Tibial nerve (tissue), 4 donors: ENCODE results near the gene MAPK6. TPM values are rescaled to one million over a fixed set of nuclear protein-coding genes. Genes with fewer than 3 reads are reported as not detected.
"Not testable (repeated sequence)": the region's sequence is repeated elsewhere in the genome, so short reads cannot be mapped to it uniquely, and the experiment has no call there.

Experiments
- DNase-seq, 2 donors: peaks; one replicate each; pipeline ENCODE4 v3.0.0-alpha.2; 2019; ENCODE audit warnings: low spot score in 2 of 2
- H3K27ac ChIP-seq, 4 donors: fragments of 200-600 bp; sonication (generic) in 3 of 4; one replicate each; pipeline ENCODE4 v1.5.1; 2017 to 2019; ENCODE audit warnings: mild to moderate bottlenecking in 1 of 4
- H3K27me3 ChIP-seq, 2 donors: fragments of 200-600 bp; sonication (generic) in 1 of 2; one replicate each; pipeline versions ENCODE4 v1.5.1 to v1.6.0; 2017 to 2019
- H3K36me3 ChIP-seq, 3 donors: fragments of 200-600 bp; sonication (generic); one replicate each; pipeline ENCODE4 v1.5.1; 2018 to 2019
- H3K4me1 ChIP-seq, 4 donors: fragments of 200-600 bp; sonication (generic) in 3 of 4; one replicate each; pipeline ENCODE4 v1.5.1; 2017 to 2019
- H3K4me3 ChIP-seq, 4 donors: fragments of 200-600 bp; sonication (generic) in 3 of 4; one replicate each; pipeline ENCODE4 v1.5.1; 2017 to 2019; ENCODE audit warnings: mild to moderate bottlenecking in 1 of 4, moderate library complexity in 1 of 4
- H3K9me3 ChIP-seq, 4 donors: fragments of 200-600 bp; sonication (generic) in 3 of 4; one replicate each; pipeline ENCODE4 v1.5.1; 2017 to 2019
- CTCF ChIP-seq, 5 experiments: fragments of 200-600 bp in 3 of 5; fragments of 450-650 bp in 2 of 5; sonication (generic) in 3 of 5; IDR thresholded peaks; one replicate each; pipeline ENCODE4 v1.5.1; 2016 to 2019; ENCODE audit warnings: antibody characterized with exemption in 5 of 5, mild to moderate bottlenecking in 3 of 5, moderate library complexity in 2 of 5
- EP300 ChIP-seq, 2 donors: sonication (generic); formaldehyde crosslinking; IDR thresholded peaks; one replicate each; pipeline ENCODE4 v1.6.1; 2017; ENCODE audit warnings: antibody characterized with exemption in 2 of 2, mild to moderate bottlenecking in 1 of 2
- POLR2A ChIP-seq, 2 donors: fragments of 450-650 bp; IDR thresholded peaks; one replicate each; pipeline ENCODE4 v1.6.1; 2017; ENCODE audit warnings: antibody characterized with exemption in 2 of 2, mild to moderate bottlenecking in 2 of 2, moderate library complexity in 2 of 2
- WGBS, 2 donors: methylation state at CpG; one replicate each; pipeline ENCODE4 v1.1.5; 2018; 5-methylcytosine and 5-hydroxymethylcytosine counted together
- total RNA-seq, 4 donors: library from RNA; depleted of rRNA; stranded (reverse); fragments of >200 nt; gene quantifications; one replicate each; pipeline ENCODE4 v1.1.0, GENCODE V29; 2016

The MAPK6 gene
- total RNA-seq, 4 donors from 2014 or later, result 9.6 to 20.9 (median 16.5) TPM

DNA sequence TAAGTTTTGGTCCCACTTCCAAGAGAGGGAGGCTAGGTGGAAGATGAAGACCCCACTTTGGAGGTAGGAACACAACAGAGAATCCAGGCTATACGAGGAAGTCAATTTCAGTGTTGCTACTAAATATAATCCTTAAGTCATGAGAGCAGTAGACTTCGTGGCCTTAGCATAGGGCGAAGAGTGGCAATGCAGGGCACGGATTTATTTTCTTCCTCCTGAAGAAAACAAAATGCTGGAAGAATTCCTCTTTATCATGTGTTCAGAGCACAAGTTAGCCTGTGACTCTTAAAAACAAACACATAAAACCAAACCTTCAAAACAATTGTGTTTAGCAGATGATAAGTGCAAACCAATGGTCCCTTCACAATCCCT is 74.1 kb downstream of the MAPK6 start:
- peak overlapping the region in 1 of 4 donors; percentile 60 for H3K27ac ChIP-seq
- WGBS, 2 donors, result 62 to 73% methylated on average over 4 of the region's 4 CpGs
- no peaks in the 10 kb centered on the region for H3K27me3 ChIP-seq

GRCh38 chr15:52093539-52094510 is 74.8 kb downstream of the MAPK6 start:
- peak in 1 of 2 donors; percentile 68 for DNase-seq
- Histone ChIP-seq H3K36me3 (no peaks in the 10 kb centered on the region), H3K9me3 (peaks cover 0 to 13% (median 0%) of the 10 kb centered on the region in 4 donors), H3K27ac (peak overlapping the region in 2 of 4 donors; percentile 3 to 60), H3K4me3 (no peak overlapping the region), H3K4me1 (peaks cover 0 to 27% (median 9%) of the 10 kb centered on the region in 4 donors), H3K27me3 (no peaks in the 10 kb centered on the region)
- 55 to 58% methylated on average over 12 of the region's 12 CpGs for WGBS, 2 donors
- no peak for TF ChIP-seq CTCF (IDR thresholded peaks at IDR 0.05)
- peak in 1 of 2 donors; percentile 71 for TF ChIP-seq EP300 (IDR thresholded peaks at IDR 0.05)
- TF ChIP-seq POLR2A (IDR thresholded peaks at IDR 0.05), result no peak

More for the DNA sequence above, 74.1 kb downstream of the MAPK6 start:
- Histone ChIP-seq H3K4me3 (no peak overlapping the region), H3K36me3 (no peaks in the 10 kb centered on the region), H3K9me3 (peaks cover 0 to 13% (median 0%) of the 10 kb centered on the region in 4 donors), H3K4me1 (peaks cover 0 to 27% (median 9%) of the 10 kb centered on the region in 4 donors)
- DNase-seq, result no peak
- TF ChIP-seq CTCF (IDR thresholded peaks at IDR 0.05) (no peak), EP300 (IDR thresholded peaks at IDR 0.05) (no peak), POLR2A (IDR thresholded peaks at IDR 0.05) (no peak)

DNA sequence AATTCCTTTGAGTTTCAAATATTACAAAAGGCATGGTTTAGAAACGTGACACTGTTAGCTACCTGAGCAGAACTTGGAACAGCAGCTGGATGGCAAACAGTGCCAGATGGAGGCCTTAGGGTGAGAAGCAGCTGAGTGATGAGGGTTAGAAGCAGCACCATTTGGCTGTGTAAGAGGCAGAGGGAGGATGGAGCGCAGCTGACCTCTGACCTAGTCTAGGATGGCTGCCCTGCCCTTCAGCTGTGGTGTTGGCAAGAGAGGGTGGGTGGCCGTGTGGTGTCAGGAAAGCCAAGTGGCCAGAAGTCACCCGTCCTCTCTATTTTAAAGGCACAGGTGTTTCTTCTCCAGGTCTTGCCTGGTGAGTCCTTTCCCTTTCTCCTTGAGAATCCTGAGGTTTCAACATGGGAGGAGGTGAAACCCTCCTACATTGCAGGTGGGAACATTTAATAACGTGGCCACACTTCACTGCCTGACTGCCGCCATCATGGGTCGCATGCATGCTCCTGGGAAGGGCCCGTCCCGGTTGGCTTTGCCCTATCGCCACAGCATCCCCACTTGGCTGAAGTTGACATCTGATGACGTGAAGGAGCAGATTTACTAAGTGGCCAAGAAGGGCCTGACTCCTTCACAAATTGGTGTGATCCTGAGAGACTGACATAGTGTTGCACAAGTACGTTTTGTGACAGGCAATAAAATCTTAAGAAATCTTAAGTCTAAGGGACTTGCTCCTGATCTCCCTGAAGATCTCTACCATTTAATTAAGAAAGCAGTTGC is 76.0 kb downstream of the MAPK6 start:
- Histone ChIP-seq H3K4me3 (no peak overlapping the region), H3K9me3 (peaks cover 0 to 8% (median 0%) of the 10 kb centered on the region in 4 donors), H3K27me3 (no peaks in the 10 kb centered on the region), H3K27ac (peak overlapping the region in 1 of 4 donors; percentile 58), H3K36me3 (no peaks in the 10 kb centered on the region), H3K4me1 (peaks cover 0 to 27% (median 9%) of the 10 kb centered on the region in 4 donors)
- WGBS, 2 donors, result 86 to 92% methylated on average over 12 of the region's 12 CpGs
- TF ChIP-seq EP300 (IDR thresholded peaks at IDR 0.05) (no peak), POLR2A (IDR thresholded peaks at IDR 0.05) (no peak), CTCF (IDR thresholded peaks at IDR 0.05) (no peak)
- no peak for DNase-seq

DNA sequence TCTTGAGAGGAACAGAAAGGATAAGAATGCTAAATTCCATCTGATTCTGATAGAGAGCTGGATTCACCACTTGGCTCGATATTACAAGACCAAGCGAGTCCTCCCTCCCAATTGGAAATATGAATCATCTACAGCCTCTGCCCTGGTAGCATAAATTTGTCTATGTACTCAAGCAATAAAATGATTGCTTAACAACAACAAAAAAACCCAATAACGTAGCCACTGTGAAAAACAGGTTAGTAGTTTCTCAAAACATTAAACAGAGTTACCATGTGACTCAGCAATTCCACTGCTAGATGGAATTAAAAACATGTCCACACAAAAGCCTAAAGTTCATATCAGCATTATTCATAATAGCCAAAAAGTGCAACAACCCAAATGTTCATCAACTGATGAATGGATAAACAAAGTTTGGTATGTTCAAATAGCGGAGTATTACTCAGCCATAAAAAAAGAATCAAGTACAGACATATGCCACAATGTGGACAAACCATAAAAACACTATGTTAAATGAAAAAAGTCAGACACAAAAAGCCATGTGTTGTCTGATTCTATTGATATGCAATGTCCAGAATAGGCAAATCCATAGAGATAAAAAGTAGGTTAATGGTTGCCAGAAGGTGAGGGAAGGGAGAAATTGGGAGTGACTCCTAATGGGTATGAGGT is 76.7 kb downstream of the MAPK6 start:
- Histone ChIP-seq H3K27ac (peak overlapping the region in 1 of 4 donors; percentile 58), H3K4me3 (no peak overlapping the region), H3K36me3 (no peaks in the 10 kb centered on the region), H3K9me3 (peaks cover 0 to under 1% (median 0%) of the 10 kb centered on the region in 4 donors), H3K4me1 (peaks cover 0 to 27% (median 9%) of the 10 kb centered on the region in 4 donors), H3K27me3 (no peaks in the 10 kb centered on the region)
- WGBS, 2 donors, result 44 to 63% methylated on average over 4 of the region's 4 CpGs
- TF ChIP-seq POLR2A (IDR thresholded peaks at IDR 0.05) (no peak), EP300 (IDR thresholded peaks at IDR 0.05) (peak in 1 of 2 donors; percentile 37)
- no peak for DNase-seq

- DNase-seq, H3K36me3 ChIP-seq, H3K27ac ChIP-seq, H3K27me3 ChIP-seq, H3K4me3 ChIP-seq, H3K9me3 ChIP-seq: not testable (repeated sequence)
- WGBS, 2 donors, result 93 to 96% methylated on average over 9 of the region's 9 CpGs
- H3K4me1 ChIP-seq, result peaks cover 0 to 27% (median 9%) of the 10 kb centered on the region in 4 donors
Observed at GRCh38 chr15:52096536-52096935, 77.5 kb downstream of the MAPK6 start.
